ENCODE data around the gene VGLL1. TPM values are rescaled to one million over a fixed set of nuclear protein-coding genes. Genes with fewer than 3 reads are reported as not detected.
A peak's percentile ranks its signal among the peaks of the same experiment; 100 is the strongest.

The VGLL1 gene
- polyA plus RNA-seq, 1 experiment: not detected

DNA sequence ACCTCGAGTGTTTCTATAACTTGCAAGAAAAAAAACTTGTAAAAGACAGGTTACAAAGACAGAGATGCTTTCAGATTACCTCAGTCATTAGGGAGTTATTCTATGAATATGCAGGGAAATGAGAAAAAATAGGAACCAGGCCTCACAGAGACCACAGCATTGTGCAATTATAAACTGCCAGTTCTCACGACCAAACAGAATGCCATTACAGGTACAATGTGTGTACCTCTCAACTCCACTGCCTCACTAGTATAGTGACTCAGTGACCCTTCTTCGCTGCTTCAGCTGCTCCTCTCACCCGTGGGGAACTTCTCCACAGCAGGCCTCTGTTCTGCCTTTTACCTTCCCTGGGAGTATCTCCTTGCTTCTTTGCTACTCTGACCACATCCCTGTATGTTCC lies 37.0 kb upstream of the VGLL1 start:
- TF ChIP-seq, protein P1, sequence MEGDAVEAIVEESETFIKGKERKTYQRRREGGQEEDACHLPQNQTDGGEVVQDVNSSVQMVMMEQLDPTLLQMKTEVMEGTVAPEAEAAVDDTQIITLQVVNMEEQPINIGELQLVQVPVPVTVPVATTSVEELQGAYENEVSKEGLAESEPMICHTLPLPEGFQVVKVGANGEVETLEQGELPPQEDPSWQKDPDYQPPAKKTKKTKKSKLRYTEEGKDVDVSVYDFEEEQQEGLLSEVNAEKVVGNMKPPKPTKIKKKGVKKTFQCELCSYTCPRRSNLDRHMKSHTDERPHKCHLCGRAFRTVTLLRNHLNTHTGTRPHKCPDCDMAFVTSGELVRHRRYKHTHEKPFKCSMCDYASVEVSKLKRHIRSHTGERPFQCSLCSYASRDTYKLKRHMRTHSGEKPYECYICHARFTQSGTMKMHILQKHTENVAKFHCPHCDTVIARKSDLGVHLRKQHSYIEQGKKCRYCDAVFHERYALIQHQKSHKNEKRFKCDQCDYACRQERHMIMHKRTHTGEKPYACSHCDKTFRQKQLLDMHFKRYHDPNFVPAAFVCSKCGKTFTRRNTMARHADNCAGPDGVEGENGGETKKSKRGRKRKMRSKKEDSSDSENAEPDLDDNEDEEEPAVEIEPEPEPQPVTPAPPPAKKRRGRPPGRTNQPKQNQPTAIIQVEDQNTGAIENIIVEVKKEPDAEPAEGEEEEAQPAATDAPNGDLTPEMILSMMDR (IDR thresholded peaks at IDR 0.05; ENCODE audit: insufficient read depth, low read depth, low read length): no peak
- ChIA-PET CTCF (no interaction called here), POLR2A (no interaction called here)
- H3K36me3 ChIP-seq (ENCODE audit: control insufficient read depth, insufficient read depth, low read length): no peaks in the 10 kb centered on the region
- 0 out of 2 replicates have a peak, but pooled peaks cover 4% of the 10 kb centered on the region for H3K27me3 ChIP-seq (ENCODE audit: control insufficient read depth, insufficient read depth, low read length)
- H3K4me3 ChIP-seq (ENCODE audit: low read depth, low read length): no peak overlapping the region
- DNase-seq (ENCODE audit: low read depth): no peak

DNA sequence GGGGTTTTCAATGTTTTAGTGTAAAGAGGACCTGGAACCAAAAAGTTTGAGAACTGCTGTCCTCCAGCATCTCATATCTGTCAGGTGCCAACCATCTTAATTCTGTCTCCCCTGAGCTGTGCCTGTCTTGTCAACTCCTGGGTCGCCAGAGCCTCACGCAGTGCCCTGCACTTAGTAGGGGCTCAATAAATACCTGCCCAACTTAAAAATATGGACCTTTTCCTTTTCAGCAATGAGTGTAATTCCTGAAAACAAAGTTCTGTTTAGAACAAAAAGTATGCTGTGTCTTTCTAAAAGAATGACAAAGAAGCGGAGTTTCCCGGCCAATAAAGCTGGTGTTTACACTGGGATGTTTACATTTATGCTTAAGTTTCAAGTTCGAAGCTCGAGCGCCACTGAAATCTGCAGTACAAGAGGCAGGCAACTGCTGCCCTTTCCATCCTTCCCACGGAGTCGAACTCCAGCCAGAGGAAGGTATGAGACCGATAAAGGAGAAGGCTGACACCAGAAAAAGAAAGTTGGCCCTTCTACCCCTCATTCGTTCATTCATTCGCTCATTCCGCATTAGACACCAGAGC lies 35.7 kb upstream of the VGLL1 start:
- Histone ChIP-seq H3K4me3 (ENCODE audit: low read depth, low read length) (peak overlapping the region; percentile 75), H3K36me3 (ENCODE audit: control insufficient read depth, insufficient read depth, low read length) (no peaks in the 10 kb centered on the region), H3K27me3 (ENCODE audit: control insufficient read depth, insufficient read depth, low read length) (no peaks in the 10 kb centered on the region)
- TF ChIP-seq, protein P1 (IDR thresholded peaks at IDR 0.05; ENCODE audit: insufficient read depth, low read depth, low read length): no peak
- peak; percentile 4 for DNase-seq (ENCODE audit: low read depth)
- POLR2A ChIA-PET: no interaction called here
- CTCF ChIA-PET: interaction anchor here (1.0 kb wide), 1 partner anchor 78 kb away, joined by 3 read pairs; no protein-coding TSS in a partner anchor

DNA sequence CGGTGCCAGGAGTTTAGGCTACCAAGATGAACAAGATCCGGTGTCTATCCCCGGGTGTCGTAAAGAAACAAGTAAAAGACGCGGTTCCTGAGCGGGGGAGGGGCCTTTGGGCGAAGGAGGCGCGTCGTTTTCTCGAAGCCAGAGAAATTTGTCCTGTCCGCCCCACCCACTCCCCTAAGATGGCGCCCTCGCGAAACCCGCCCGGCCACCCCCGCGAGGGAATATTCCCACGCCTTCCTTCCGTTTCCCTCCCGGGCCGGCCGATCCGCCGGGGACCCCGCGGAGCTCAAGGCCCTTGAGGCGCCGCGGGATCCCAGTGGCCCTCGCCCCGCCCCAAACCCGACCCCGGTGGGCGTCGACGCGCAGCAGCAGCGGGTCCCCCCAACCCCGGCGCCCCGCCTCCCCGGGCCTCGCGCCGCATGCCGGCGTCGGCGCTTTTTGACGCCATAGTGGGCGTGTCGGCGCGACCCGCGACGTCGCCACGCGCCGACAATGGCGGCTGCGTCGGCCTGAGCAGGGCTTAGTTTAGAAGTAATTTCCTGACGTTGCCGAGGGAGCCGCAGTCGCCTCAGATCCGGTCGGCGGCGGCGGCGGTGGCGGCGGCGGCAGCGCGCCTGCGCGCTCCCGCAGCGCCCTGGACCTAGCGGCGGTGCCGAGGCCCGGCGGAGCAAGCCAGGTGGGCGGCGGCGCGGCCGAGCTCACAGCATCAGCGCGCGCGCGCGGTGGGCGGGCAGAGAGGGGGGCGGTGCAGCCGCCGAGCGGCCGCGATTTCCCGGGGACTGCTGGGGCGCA lies 35.1 kb upstream of the VGLL1 start:
- peak; percentile 29 for DNase-seq (ENCODE audit: low read depth)
- H3K27me3 ChIP-seq (ENCODE audit: control insufficient read depth, insufficient read depth, low read length): no peaks in the 10 kb centered on the region
- H3K4me3 ChIP-seq (ENCODE audit: low read depth, low read length): peak overlapping the region; percentile 75
- TF ChIP-seq, protein P1 (IDR thresholded peaks at IDR 0.05; ENCODE audit: insufficient read depth, low read depth, low read length): no peak
- ChIA-PET POLR2A (interaction anchor here (0.6 kb wide), 1 partner anchor 508 kb away, joined by 3 read pairs; no protein-coding TSS in a partner anchor), CTCF (interaction anchor here (0.7 to 1.0 kb wide), 2 partner anchors 78 to 469 kb away, joined by 3 read pairs; no protein-coding TSS in a partner anchor)
- no peaks in the 10 kb centered on the region for H3K36me3 ChIP-seq (ENCODE audit: control insufficient read depth, insufficient read depth, low read length)

DNA sequence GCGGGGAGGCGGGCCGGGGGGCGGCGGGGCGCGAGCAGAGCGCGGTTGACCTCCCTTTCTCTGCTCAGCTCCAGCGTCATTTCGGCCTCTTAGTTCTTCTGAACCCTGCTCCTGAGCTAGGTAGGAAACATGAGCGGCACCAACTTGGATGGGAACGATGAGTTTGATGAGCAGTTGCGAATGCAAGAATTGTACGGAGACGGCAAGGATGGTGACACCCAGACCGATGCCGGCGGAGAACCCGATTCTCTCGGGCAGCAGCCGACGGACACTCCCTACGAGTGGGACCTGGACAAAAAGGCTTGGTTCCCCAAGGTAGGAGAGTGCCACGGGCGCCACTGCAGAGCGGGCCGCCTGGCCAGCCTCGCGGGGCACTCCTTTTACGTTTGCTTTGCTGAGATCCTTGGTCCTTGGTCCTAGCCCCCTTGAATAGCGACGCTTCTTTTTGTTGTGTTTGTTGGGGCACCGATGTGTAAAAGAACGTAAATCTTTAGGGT lies 34.4 kb upstream of the VGLL1 start, which contains the start of gene HTATSF1:
TSS of gene HTATSF1 (plus strand) at position 37 of the 497 bp plus-strand sequence. CDS start at position 130, 93 bp downstream.
- CTCF ChIA-PET: interaction anchor here (0.7 kb wide), 1 partner anchor 469 kb away, joined by 3 read pairs; no protein-coding TSS in a partner anchor
- POLR2A ChIA-PET: interaction anchor here (0.6 kb wide), 1 partner anchor 509 kb away, joined by 3 read pairs; no protein-coding TSS in a partner anchor

More for the DNA sequence above, 34.4 kb upstream of the VGLL1 start, which contains the start of gene HTATSF1:
- TF ChIP-seq, protein P1 (IDR thresholded peaks at IDR 0.05; ENCODE audit: insufficient read depth, low read depth, low read length): no peak
- Histone ChIP-seq H3K36me3 (ENCODE audit: control insufficient read depth, insufficient read depth, low read length) (no peaks in the 10 kb centered on the region), H3K4me3 (ENCODE audit: low read depth, low read length) (peak within 1 kb of the TSS; percentile 75), H3K27me3 (ENCODE audit: control insufficient read depth, insufficient read depth, low read length) (no peaks in the 10 kb centered on the region)
- no peak for DNase-seq (ENCODE audit: low read depth)
